GM21786 (cell line): ENCODE data around the gene CNOT6.
A peak's percentile ranks its signal among the peaks of the same experiment; 100 is the strongest.
"Not testable (repeated sequence)": the region's sequence is repeated elsewhere in the genome, so short reads cannot be mapped to it uniquely, and the experiment has no call there.

Source experiments
- ATAC-seq: cut with Tn5 transposase; IDR thresholded peaks from one replicate; pipeline ENCODE4 v1.9.1; 2021; ENCODE audit not compliant: unreplicated experiment

Gene CNOT6

DNA sequence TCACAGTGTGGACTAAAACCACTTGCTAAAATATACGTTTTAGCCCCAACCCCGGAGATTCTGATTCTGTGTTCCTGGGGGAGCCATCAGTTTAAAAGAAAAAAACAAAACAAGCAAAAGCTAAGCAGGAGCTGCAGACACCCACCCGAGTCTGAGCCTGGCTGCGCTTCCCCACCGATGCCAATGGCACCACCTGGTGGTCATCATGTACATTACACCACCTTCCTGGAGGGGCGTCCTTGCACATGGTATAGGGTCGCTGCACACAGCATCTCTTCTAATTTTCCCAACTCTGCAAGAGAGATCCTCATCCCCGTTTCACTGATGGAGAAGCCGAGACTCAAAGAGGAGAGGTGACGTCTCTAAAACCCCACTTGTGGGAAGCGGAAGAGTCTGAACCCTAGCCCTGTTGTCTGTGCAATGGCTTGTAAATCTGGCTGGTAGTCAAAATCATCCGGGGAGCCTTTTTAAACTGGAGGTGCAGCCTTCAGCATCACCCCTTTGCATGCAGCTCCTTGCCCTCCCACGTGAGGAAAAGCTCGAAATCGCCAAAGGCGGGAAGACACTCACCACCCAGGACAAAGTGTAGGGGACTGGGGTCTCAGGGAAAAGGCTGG, 23.1 kb upstream of the CNOT6 start:
- no peak for ATAC-seq

DNA sequence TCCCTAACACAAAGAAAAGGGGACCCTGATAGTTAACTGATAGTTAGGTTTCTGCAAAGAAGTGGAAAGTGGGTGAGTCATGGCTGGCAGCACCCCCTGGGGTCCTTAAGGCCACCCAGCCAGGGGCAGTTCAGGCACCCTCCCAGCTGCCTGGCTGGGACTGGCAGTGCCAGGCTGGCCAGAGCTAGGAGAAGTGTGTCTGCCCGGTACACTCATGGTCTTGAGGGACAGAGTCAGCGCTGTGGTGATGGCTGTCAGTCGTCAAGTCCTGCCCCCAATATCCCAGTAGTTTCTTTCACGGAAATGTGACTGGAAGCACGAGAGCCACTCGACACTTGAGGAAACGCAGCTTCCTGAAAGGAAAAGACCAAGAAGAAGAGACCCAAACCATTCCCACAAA, 22.3 kb upstream of the CNOT6 start:
- no peak for ATAC-seq

GRCh38 chr5:180472269-180472668, 21.9 kb upstream of the CNOT6 start:
- ATAC-seq: no peak

DNA sequence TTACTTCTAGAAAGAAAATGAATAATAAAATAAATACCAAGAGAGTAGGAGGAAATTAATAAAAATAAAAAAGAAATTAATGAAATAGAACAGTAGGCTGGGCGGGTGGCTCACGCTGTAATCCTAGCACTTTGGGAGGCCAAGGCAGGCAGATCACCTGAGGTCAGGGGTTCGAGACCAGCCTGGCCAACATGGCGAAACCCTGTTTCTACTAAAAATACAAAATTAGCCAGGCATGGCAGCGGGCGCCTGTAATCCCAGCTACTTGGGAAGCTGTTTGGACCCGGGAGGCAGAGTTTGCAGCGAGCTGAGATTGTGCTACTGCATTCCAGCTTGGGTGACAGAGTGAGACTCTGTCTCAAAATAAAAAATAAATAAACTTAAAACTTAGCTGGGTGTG, 20.8 kb upstream of the CNOT6 start:
- not testable (repeated sequence) for ATAC-seq

DNA sequence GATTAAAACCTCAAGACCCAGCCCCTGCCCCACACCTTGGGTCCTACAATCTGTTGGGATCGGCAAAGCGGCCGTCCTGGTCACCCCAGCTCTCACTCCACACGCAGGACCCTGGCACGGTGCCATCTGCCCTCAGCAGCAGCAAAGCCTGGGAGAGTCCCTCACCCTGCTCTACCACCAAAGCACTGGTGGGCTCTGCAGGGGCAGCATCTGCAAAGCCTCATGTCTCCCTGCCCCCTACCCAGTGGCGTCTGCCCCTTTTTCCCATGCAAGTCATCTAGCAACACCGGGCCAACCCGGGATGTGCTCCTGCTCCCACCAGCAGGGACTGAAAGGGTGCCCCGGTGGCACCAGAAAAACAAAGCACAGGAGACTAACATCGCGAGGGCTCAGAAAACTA, 19.6 kb upstream of the CNOT6 start:
- ATAC-seq: no peak

GRCh38 chr5:180475969-180476524, 18.1 kb upstream of the CNOT6 start:
- not testable (repeated sequence) for ATAC-seq

GRCh38 chr5:180484813-180485212, 9.4 kb upstream of the CNOT6 start:
- no peak for ATAC-seq

- ATAC-seq: no peak
These were observed 7.5 kb upstream of the CNOT6 start for GRCh38 chr5:180486636-180487149.

DNA sequence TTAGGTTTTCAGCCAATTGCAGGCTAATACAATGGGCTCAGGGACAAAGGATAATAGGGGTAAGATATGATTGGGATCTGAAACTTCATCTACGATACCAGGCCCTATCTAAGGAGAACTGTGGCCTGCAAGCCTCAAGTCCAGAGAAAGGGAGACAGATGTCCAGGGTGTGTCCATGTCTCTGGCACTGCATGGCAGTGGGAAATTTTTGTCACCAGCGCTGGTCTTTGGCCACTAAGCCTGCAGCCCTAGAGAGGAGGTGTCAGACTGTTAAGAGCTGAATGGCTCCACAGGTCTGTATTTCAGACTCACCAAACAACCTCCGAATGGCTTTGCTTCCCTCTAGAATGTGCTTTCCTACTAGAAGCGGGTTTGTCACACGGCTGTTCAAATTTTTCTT, 6.6 kb upstream of the CNOT6 start:
- ATAC-seq: no peak

DNA sequence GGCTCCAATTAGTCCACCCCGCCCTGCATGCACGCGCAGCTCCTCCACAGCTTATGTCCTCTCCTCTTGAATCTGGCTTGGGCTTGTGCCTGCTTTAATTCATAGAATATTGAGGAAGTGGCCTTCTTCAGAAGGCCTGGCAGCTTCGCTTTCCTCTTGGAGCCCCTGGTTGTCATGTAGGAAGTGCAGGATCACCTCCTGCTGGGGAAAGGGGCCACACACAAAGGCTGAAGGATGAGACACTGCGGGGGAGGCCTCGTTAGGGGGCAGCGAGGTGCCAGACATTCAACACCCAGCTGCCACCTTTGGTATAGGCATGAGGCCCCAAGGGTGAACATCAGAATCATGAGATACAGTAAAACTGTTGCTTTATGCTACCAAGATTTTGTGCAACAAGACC, 2.7 kb upstream of the CNOT6 start:
- no peak for ATAC-seq

DNA sequence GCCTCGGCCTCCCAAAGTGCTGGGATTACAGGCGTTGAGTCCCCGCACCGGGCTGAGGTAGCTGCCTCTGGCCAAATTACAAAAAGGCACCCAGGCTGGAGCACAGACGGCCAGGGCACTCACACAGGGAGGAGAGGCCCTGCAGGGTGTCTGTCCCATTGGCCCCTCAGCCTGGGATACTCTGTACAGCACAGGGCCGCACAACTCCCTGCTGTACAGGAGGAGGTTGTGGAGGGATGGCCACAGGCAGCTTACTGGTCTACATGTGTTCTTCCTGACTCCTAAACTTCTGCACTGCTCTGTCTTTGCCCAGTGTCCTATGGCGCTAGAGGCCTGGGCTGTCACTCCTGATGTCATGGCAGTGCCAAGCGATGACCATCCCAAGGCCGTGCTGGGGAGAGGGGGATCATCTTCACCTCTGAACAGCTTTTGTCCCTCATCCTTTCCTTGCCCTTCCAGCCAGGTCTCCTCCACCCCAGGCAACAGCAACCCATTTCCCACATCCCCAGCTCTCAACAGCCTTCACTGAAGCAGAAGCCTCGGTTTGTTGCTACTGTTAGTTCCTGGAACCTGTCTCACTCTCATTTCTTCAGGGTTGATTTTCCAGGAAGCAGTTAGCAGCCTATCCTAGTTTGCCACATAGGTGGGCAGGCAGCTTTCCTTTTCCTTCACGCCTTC, 1.8 kb upstream of the CNOT6 start:
- ATAC-seq: no peak

DNA sequence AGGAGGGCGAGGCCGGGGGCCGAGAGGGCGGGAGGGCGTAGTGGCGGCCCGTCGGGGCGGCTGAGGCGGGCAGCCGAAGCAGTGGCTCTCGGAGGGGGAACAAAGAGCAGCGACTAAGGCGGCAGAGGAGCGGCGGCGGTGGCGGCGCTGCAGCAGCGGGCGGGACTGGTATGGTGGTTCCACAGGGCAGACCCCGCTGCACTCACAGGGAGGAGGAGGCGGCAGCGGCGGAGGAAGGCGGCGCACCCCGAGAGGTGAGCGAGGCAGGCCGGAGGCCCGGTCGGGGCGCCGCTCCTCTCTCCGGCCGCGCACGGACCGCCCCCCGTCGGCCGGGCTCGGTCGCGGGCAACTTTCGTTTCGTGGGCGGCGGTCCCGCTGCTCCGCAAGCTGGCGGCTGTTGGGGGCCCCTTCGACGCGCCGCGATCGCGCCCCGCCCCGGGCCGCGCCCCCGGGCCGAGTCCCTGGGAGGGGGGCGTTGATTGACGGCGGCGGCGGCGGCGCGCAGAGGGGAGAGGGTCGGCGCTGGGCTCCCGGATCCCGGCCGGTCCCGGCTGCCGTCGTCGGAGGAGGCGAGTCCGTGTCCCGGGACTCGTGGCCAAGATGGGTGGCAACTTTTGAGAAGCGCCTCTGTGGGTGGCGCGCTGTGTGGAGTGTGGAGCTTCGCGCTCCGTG, 467 bp downstream of the CNOT6 start:
- ATAC-seq: peak; percentile 26

GRCh38 chr5:180495292-180495691, 1.1 kb downstream of the CNOT6 start:
- no peak for ATAC-seq

DNA sequence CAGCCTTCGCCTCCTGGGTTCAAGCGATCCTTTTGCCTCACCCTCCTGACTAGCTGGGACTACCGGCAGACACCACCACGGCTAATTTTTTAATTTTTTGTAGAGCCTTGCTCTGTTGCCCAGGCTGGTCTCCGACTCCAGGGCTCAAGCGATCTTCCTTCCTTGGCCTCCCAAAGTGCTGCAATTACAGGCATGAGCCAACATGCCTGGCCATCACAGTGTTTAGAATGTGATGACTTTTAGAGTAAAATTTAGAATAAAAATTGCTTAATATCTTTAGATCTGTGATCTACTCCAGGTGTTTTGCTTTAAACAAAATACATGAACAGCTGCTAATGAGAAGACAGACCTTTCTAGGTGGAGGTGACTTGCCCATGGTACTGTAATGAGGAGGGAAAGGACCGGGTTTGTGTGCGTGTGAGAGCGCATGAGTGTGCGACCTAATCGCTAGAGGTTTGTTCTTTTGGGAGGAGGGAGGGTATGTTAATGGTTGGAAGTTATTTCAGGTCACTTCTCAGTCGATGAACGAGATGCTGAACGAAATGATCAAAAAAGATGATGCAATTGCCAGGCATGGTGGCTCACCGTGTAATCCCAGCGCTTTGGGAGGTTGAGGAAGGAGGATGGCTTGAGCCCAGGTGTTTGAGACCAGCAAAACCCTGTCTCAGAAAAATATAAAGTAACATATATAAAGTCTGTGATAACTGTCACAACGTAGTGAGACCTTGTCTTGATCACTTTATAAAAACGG, 2.0 kb downstream of the CNOT6 start:
- ATAC-seq: no peak

DNA sequence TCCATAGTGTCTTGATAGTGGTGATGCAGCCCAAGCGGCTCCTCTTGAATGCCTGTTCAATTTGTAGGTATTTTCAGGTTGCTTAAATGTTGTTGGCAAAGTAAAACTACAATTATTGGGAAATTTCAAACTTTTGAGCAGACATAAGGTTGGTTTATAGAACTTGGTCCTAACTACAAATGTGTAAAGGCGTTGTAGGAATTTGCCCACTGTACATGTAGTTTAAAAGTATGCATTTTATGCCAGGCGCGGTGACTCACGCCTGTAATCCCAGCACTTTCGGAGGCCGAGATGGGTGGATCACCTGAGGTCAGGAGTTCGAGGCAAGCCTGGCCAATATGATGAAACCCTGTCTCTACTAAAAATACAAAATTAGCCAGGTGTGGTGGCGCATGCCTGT, 2.6 kb downstream of the CNOT6 start:
- not testable (repeated sequence) for ATAC-seq

- ATAC-seq: not testable (repeated sequence)
These were observed 3.7 kb downstream of the CNOT6 start for GRCh38 chr5:180497865-180498264.

- ATAC-seq: no peak
These were observed 4.2 kb downstream of the CNOT6 start for GRCh38 chr5:180498378-180498777.

GRCh38 chr5:180499684-180500083, 5.5 kb downstream of the CNOT6 start:
- ATAC-seq: no peak

DNA sequence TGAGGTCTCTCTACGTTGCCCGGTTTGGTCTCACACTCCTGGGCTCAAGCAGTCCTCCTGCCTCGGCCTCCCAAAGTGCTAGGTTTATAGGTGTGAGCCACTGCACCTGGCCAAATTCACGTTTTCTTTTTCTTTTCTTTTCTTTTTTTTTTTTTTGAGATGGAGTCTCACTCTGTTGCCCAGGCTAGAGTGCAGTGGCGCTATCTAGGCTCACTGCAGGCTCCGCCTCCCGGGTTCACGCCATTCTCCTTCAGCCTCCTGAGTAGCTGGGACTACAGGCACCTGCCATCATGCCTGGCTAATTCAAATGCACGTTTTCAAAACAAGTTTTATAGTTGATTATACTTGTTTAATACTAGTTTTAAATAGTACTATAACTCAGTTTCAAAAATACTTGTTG, 6.1 kb downstream of the CNOT6 start:
- not testable (repeated sequence) for ATAC-seq

- ATAC-seq: no peak
These were observed 13.5 kb downstream of the CNOT6 start for GRCh38 chr5:180507661-180508060.

- no peak for ATAC-seq
These were observed 21.1 kb downstream of the CNOT6 start for GRCh38 chr5:180515294-180515693.
